ENCODE measurements around the gene KCNH2. TPM values are rescaled to one million over a fixed set of nuclear protein-coding genes. Genes with fewer than 3 reads are reported as not detected.
"Not testable (repeated sequence)": the region's sequence is repeated elsewhere in the genome, so short reads cannot be mapped to it uniquely, and the experiment has no call there.

Gene KCNH2
- total RNA-seq, 6 donors from 2014 or later, result 0.59 to 5.7 (median 3.1) TPM

- peaks cover 41 to 61% (median 51%) of the 10 kb centered on the region in 4 donors for H3K4me1 ChIP-seq
- H3K27ac ChIP-seq, result no peak overlapping the region
- H3K27me3 ChIP-seq, result peaks cover 0 to 12% (median 2%) of the 10 kb centered on the region in 4 donors
- H3K9me3 ChIP-seq, result no peaks in the 10 kb centered on the region
- no peak overlapping the region for H3K4me3 ChIP-seq
- 64 to 71% methylated on average over 6 of the region's 6 CpGs for WGBS, 2 donors
- TF ChIP-seq, protein P1, sequence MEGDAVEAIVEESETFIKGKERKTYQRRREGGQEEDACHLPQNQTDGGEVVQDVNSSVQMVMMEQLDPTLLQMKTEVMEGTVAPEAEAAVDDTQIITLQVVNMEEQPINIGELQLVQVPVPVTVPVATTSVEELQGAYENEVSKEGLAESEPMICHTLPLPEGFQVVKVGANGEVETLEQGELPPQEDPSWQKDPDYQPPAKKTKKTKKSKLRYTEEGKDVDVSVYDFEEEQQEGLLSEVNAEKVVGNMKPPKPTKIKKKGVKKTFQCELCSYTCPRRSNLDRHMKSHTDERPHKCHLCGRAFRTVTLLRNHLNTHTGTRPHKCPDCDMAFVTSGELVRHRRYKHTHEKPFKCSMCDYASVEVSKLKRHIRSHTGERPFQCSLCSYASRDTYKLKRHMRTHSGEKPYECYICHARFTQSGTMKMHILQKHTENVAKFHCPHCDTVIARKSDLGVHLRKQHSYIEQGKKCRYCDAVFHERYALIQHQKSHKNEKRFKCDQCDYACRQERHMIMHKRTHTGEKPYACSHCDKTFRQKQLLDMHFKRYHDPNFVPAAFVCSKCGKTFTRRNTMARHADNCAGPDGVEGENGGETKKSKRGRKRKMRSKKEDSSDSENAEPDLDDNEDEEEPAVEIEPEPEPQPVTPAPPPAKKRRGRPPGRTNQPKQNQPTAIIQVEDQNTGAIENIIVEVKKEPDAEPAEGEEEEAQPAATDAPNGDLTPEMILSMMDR (IDR thresholded peaks at IDR 0.05), result no peak
- TF ChIP-seq POLR2AphosphoS5 (IDR thresholded peaks at IDR 0.05) (no peak), POLR2A (IDR thresholded peaks at IDR 0.05) (no peak)
- peaks cover 0 to 5% (median 0%) of the 10 kb centered on the region in 4 donors for H3K36me3 ChIP-seq
- DNase-seq (no peak), ATAC-seq (ENCODE audit: low FRiP score in 2 of 2) (no peak)
These were observed 34.0 kb upstream of the KCNH2 start for GRCh38 chr7:151012031-151012692.

DNA sequence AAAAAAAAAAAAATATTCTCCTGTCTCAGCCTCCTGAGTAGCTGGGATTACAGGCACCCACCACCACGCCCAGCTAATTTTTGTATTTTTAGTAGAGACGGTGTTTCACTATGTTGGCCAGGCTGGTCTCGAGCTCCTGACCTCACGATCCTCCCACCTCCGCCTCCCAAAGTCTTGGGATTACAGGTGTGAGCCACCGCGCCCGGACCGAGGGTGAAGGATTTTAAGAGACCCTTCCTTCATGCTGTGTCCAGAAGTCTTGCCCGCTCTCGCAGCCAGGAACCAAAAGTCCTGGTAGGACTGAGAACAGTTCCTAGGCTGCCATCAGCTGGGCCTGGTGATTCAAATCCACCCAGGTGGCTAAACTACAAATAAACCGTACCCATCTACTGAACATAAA, 33.5 kb upstream of the KCNH2 start:
- DNase-seq; H3K27ac ChIP-seq; H3K4me3 ChIP-seq; ATAC-seq (ENCODE audit: low FRiP score in 2 of 2); H3K9me3 ChIP-seq; H3K36me3 ChIP-seq: not testable (repeated sequence)
- WGBS, 2 donors, result 86 to 89% methylated on average over 12 of the region's 12 CpGs
- peaks cover 0 to 12% (median 2%) of the 10 kb centered on the region in 4 donors for H3K27me3 ChIP-seq
- H3K4me1 ChIP-seq, result peaks cover 43 to 67% (median 54%) of the 10 kb centered on the region in 4 donors

DNA sequence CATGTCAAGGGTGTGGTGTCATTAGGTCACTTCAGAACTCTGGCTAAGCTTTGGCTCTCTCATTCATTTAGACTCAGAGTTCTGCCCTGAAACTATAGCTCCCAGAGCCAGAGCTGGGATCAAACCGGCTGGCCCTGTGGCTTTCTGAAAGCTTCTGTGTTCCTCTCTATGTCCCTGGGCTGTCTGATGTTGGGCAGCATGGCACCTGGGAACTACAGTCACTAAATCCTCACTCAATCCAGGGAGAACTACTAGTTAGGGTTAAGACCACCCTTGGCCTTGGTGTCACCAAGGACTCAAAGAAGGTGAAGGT, 32.9 kb upstream of the KCNH2 start:
- Histone ChIP-seq H3K36me3 (peaks cover 0 to 5% (median 0%) of the 10 kb centered on the region in 4 donors), H3K27me3 (peaks cover 0 to 12% (median 2%) of the 10 kb centered on the region in 4 donors), H3K4me1 (peaks cover 43 to 69% (median 54%) of the 10 kb centered on the region in 4 donors), H3K9me3 (no peaks in the 10 kb centered on the region), H3K27ac (peak overlapping the region in 2 of 4 donors; percentile 0 to 54), H3K4me3 (peak overlapping the region in 2 of 4 donors; percentile 32 to 38)
- TF ChIP-seq POLR2AphosphoS5 (IDR thresholded peaks at IDR 0.05) (no peak), POLR2A (IDR thresholded peaks at IDR 0.05) (no peak), EP300 (IDR thresholded peaks at IDR 0.05) (no peak)
- TF ChIP-seq, protein P1 (IDR thresholded peaks at IDR 0.05), result no peak
- no peak for DNase-seq
- ATAC-seq (ENCODE audit: low FRiP score in 2 of 2), result no peak
- WGBS, 2 donors, result 67% methylated on average over 1 of the region's 1 CpG; no CpG with 5 or more reads in 1 of the 2 donors

DNA sequence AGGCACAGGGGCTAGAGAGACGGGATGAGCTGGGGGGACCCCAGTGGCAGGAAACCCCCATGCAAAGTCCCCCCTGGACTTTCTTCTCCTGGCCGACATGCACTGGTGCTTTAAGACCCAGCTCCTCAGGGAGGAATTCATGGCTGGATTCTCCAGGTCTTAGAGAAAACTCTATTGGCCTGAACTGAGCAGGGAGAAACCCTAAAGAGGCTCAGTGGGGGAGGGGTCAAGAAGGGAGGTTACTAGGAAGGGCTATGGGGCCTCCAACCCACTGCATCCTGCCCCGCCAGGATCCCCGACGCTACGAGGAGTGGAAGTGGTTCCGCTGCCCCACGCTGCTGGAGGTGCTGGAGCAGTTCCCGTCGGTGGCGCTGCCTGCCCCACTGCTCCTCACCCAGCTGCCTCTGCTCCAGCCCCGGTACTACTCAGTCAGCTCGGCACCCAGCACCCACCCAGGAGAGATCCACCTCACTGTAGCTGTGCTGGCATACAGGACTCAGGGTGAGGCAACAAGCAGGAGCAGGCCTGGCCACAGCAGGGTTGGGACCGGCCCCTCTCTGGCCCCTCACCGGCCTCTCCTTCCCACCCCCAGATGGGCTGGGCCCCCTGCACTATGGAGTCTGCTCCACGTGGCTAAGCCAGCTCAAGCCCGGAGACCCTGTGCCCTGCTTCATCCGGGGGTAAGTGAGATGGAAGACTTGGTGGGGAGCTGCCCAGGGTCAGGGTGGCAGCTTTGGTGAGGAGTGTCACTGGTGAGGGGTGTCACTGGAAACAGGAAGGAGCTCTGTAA, 32.4 kb upstream of the KCNH2 start:
- WGBS, 2 donors, result 8 to 28% methylated on average over 5 to 18 of the region's 18 CpGs
- peak overlapping the region in 3 of 4 donors; percentile 9 to 38 (median 32) for H3K4me3 ChIP-seq

GRCh38 chr7:151010037-151010306, 31.9 kb upstream of the KCNH2 start:
- no peak for DNase-seq
- no peak for ATAC-seq (ENCODE audit: low FRiP score in 2 of 2)
- Histone ChIP-seq H3K9me3 (no peaks in the 10 kb centered on the region), H3K4me3 (no peak overlapping the region), H3K27ac (no peak overlapping the region), H3K36me3 (peaks cover 0 to 7% (median 0%) of the 10 kb centered on the region in 4 donors), H3K27me3 (peaks cover 0 to 12% (median 2%) of the 10 kb centered on the region in 4 donors), H3K4me1 (peaks cover 43 to 69% (median 54%) of the 10 kb centered on the region in 4 donors)
- WGBS, 2 donors, result 34% methylated on average over 7 of the region's 7 CpGs; no CpG with 5 or more reads in 1 of the 2 donors
- TF ChIP-seq POLR2AphosphoS5 (IDR thresholded peaks at IDR 0.05) (no peak), POLR2A (IDR thresholded peaks at IDR 0.05) (no peak), EP300 (IDR thresholded peaks at IDR 0.05) (no peak)
- TF ChIP-seq, protein P1 (IDR thresholded peaks at IDR 0.05), result no peak

More for the DNA sequence above, 32.4 kb upstream of the KCNH2 start:
- TF ChIP-seq POLR2AphosphoS5 (IDR thresholded peaks at IDR 0.05), result no peak
- TF ChIP-seq EP300 (IDR thresholded peaks at IDR 0.05), result no peak
- TF ChIP-seq, protein P1 (IDR thresholded peaks at IDR 0.05), result no peak
- TF ChIP-seq POLR2A (IDR thresholded peaks at IDR 0.05), result peak in 1 of 4 donors; percentile 0
- Histone ChIP-seq H3K9me3 (no peaks in the 10 kb centered on the region), H3K27me3 (peaks cover 0 to 12% (median 2%) of the 10 kb centered on the region in 4 donors), H3K36me3 (peaks cover 0 to 5% (median 0%) of the 10 kb centered on the region in 4 donors), H3K4me1 (peaks cover 43 to 69% (median 54%) of the 10 kb centered on the region in 4 donors), H3K27ac (peak overlapping the region in 3 of 4 donors; percentile 0 to 54 (median 14))
- ATAC-seq (ENCODE audit: low FRiP score in 2 of 2) (peak; percentile 5 to 54), DNase-seq (peak in 1 of 2 donors; percentile 49)
